HG03280 (cell line): ENCODE results near the gene NEK10.

Experiments
- ATAC-seq: cut with Tn5 transposase; IDR thresholded peaks from one replicate; pipeline ENCODE4 v1.9.1; 2021; ENCODE audit warnings: mild to moderate bottlenecking, moderate library complexity; ENCODE audit not compliant: unreplicated experiment

NEK10 gene

GRCh38 chr3:27076815-27077630 lies 292.2 kb downstream of the NEK10 start:
- no peak for ATAC-seq

GRCh38 chr3:27074914-27075313 lies 294.3 kb downstream of the NEK10 start:
- ATAC-seq, result no peak

GRCh38 chr3:27073912-27074311 lies 295.3 kb downstream of the NEK10 start:
- no peak for ATAC-seq

GRCh38 chr3:27072810-27073651 lies 296.2 kb downstream of the NEK10 start:
- ATAC-seq, result no peak

GRCh38 chr3:27060336-27060735 lies 308.8 kb downstream of the NEK10 start:
- no peak for ATAC-seq
